H1 (cell line): ENCODE data around the gene LRRC55. TPM values are rescaled to one million over a fixed set of nuclear protein-coding genes. Genes with fewer than 3 reads are reported as not detected.

Experiments used
- CTCF ChIA-PET: fragments of 300-600 bp; sonication (Branson Sonifier 250); formaldehyde crosslinking; loops from one replicate; lab custom pipeline; 2021; ENCODE audit not compliant: partially characterized antibody; lab: Charles Lee
- POLR2A ChIA-PET: fragments of 300-600 bp; sonication (Branson Sonifier 250); formaldehyde crosslinking; loops from one replicate; lab custom pipeline; 2021; ENCODE audit warnings: inconsistent platforms; ENCODE audit not compliant: partially characterized antibody; lab: Charles Lee
- DNase-seq, 2 experiments: peaks; one replicate each; pipeline versions ENCODE4 v3.0.0 to v3.0.0-alpha.2; 2010 to 2022; ENCODE audit warnings: low spot score in 2 of 2, low read depth in 1 of 2, mixed read lengths in 1 of 2
- FAIRE-seq: peaks from 2 replicates; lab custom pipeline; 2011; peaks lifted over from hg19 to GRCh38; lab: Jason Lieb, UNC
- H2AFZ ChIP-seq: 2 replicates; pipeline ENCODE4 v1.8.1; 2012; ENCODE audit warnings: low read length, inconsistent platforms
- H2AK5ac ChIP-seq: 2 replicates; pipeline ENCODE4 v1.6.1; 2013; ENCODE audit warnings: low read depth, low read length
- H2BK120ac ChIP-seq: replicated peaks from 2 replicates; pipeline ENCODE3; 2013; ENCODE audit warnings: low read depth, low read length, inconsistent platforms
- H2BK12ac ChIP-seq: 2 replicates; pipeline ENCODE4 v1.6.1; 2013; ENCODE audit warnings: low read depth, low read length
- H2BK15ac ChIP-seq: 2 replicates; pipeline ENCODE4 v1.6.1; 2013; ENCODE audit warnings: low read length
- H2BK20ac ChIP-seq: 2 replicates; pipeline ENCODE4 v1.6.1; 2013; ENCODE audit warnings: low read length
- H2BK5ac ChIP-seq: 2 replicates; pipeline ENCODE4 v1.6.1; 2013; ENCODE audit warnings: low read depth, low read length
- H3K14ac ChIP-seq: 2 replicates; pipeline ENCODE4 v1.6.1; 2013; ENCODE audit warnings: inconsistent platforms; ENCODE audit not compliant: insufficient read length
- H3K18ac ChIP-seq: 2 replicates; pipeline ENCODE4 v1.6.1; 2013; ENCODE audit warnings: low read length; ENCODE audit errors: extremely low read depth
- H3K23ac ChIP-seq: 2 replicates; pipeline ENCODE4 v1.6.1; 2013; ENCODE audit warnings: inconsistent platforms; ENCODE audit not compliant: insufficient read length
- H3K23me2 ChIP-seq: 2 replicates; pipeline ENCODE4 v1.6.1; 2013; ENCODE audit warnings: low read depth, low read length
- H3K27ac ChIP-seq: 2 replicates; pipeline ENCODE4 v1.6.1; 2011; ENCODE audit warnings: low read depth, low read length, inconsistent platforms
- H3K27me3 ChIP-seq, 4 experiments: replicated peaks in 1 of 4; 1 replicate in 1 of 4; 2 replicates in 3 of 4; pipeline versions ENCODE4 v1.6.1 to v1.8.1; 2011 to 2013; ENCODE audit warnings: low read length in 3 of 4, mild to moderate bottlenecking in 3 of 4, inconsistent platforms in 2 of 4, mixed read lengths in 2 of 4, moderate library complexity in 1 of 4; ENCODE audit not compliant: control insufficient read depth in 3 of 4, insufficient read depth in 3 of 4; ENCODE audit errors: extremely low read depth in 1 of 4
- H3K36me3 ChIP-seq, 4 experiments: 2 replicates each; pipeline versions ENCODE4 v1.6.1 to v1.8.1; 2011 to 2013; ENCODE audit warnings: mild to moderate bottlenecking in 4 of 4, low read length in 3 of 4, moderate library complexity in 2 of 4, control low read depth in 1 of 4, inconsistent platforms in 1 of 4; ENCODE audit not compliant: insufficient read depth in 4 of 4, control insufficient read depth in 2 of 4
- H3K4ac ChIP-seq: replicated peaks from 2 replicates; pipeline ENCODE3; 2013; ENCODE audit warnings: low read length, low read depth, mixed read lengths, inconsistent platforms; ENCODE audit not compliant: insufficient read length
- H3K4me1 ChIP-seq, 4 experiments: replicated peaks in 1 of 4; 1 replicate in 1 of 4; 2 replicates in 3 of 4; pipeline versions ENCODE4 v1.6.1 to v1.8.1; 2011 to 2013; ENCODE audit warnings: low read length in 3 of 4, inconsistent platforms in 2 of 4, mixed read lengths in 1 of 4; ENCODE audit not compliant: insufficient read depth in 4 of 4, control insufficient read depth in 3 of 4
- H3K4me2 ChIP-seq, 2 experiments: 2 replicates each; pipeline versions ENCODE4 v1.6.1 to v1.8.1; 2011 to 2013; ENCODE audit warnings: low read depth in 2 of 2, low read length in 2 of 2, control low read depth in 1 of 2, inconsistent platforms in 1 of 2, mild to moderate bottlenecking in 1 of 2; ENCODE audit not compliant: insufficient read depth in 1 of 2
- H3K4me3 ChIP-seq, 4 experiments: fragments of 200-600, 300-600 bp in 1 of 4; sonication (generic), shearing (Covaris generic), sonication (Bioruptor Twin) in 1 of 4; 2 replicates each; pipeline versions ENCODE4 v1.5.1 to v1.8.1; 2011 to 2016; ENCODE audit warnings: low read length in 4 of 4, low read depth in 3 of 4, control low read depth in 2 of 4, inconsistent platforms in 2 of 4, mild to moderate bottlenecking in 2 of 4, mixed read lengths in 1 of 4, moderate library complexity in 1 of 4; ENCODE audit not compliant: insufficient read depth in 2 of 4; ENCODE audit errors: extremely low read depth in 1 of 4
- H3K56ac ChIP-seq: replicated peaks from 2 replicates; pipeline ENCODE3; 2013; ENCODE audit warnings: low read depth, mild to moderate bottlenecking, mixed read lengths, low read length, inconsistent platforms; ENCODE audit not compliant: insufficient read length
- H3K79me1 ChIP-seq: 2 replicates; pipeline ENCODE4 v1.6.1; 2013; ENCODE audit warnings: low read depth, low read length, control low read depth
- H3K79me2 ChIP-seq, 2 experiments: 2 replicates each; pipeline versions ENCODE4 v1.6.1 to v1.8.1; 2012 to 2013; ENCODE audit warnings: low read length in 2 of 2, mild to moderate bottlenecking in 2 of 2, inconsistent platforms in 1 of 2; ENCODE audit not compliant: insufficient read depth in 2 of 2, control insufficient read depth in 1 of 2
- H3K9ac ChIP-seq, 4 experiments: replicated peaks in 1 of 4; 1 replicate in 1 of 4; 2 replicates in 3 of 4; pipeline versions ENCODE4 v1.6.1 to v1.8.1; 2011 to 2013; ENCODE audit warnings: low read depth in 3 of 4, low read length in 3 of 4, control low read depth in 2 of 4, mild to moderate bottlenecking in 2 of 4, moderate library complexity in 2 of 4, inconsistent platforms in 1 of 4; ENCODE audit errors: extremely low read depth in 1 of 4
- H3K9me3 ChIP-seq, 2 experiments: 2 replicates each; pipeline versions ENCODE4 v1.6.1 to v1.8.1; 2012 to 2013; ENCODE audit warnings: mild to moderate bottlenecking in 2 of 2, moderate library complexity in 2 of 2, control low read depth in 1 of 2, inconsistent platforms in 1 of 2, low read depth in 1 of 2, low read length in 1 of 2, mixed read lengths in 1 of 2; ENCODE audit not compliant: insufficient read depth in 2 of 2
- H4K20me1 ChIP-seq, 2 experiments: replicated peaks in 1 of 2; 2 replicates each; pipeline versions ENCODE3 to v1.8.1; 2011 to 2013; ENCODE audit warnings: inconsistent platforms in 2 of 2, low read length in 2 of 2, mild to moderate bottlenecking in 1 of 2; ENCODE audit not compliant: insufficient read depth in 2 of 2, control insufficient read depth in 1 of 2
- H4K5ac ChIP-seq: 2 replicates; pipeline ENCODE4 v1.6.1; 2013; ENCODE audit warnings: low read length, low read depth, mixed read lengths, inconsistent platforms; ENCODE audit not compliant: insufficient read length
- H4K8ac ChIP-seq: 2 replicates; pipeline ENCODE4 v1.8.0; 2013; ENCODE audit warnings: mild to moderate bottlenecking, moderate library complexity, low read length, inconsistent platforms; ENCODE audit not compliant: insufficient read depth; ENCODE audit errors: extremely low read depth
- H4K91ac ChIP-seq: replicated peaks from 2 replicates; pipeline ENCODE3; 2013; ENCODE audit warnings: low read length, mixed read lengths, inconsistent platforms; ENCODE audit not compliant: insufficient read length
- ASH2L ChIP-seq: fragments of 200-600, 300-600 bp; sonication (generic); IDR thresholded peaks from one replicate; pipeline ENCODE4 v1.7.1; 2017; ENCODE audit warnings: low read length
- EP300 ChIP-seq, 2 experiments: IDR thresholded peaks; 1 replicate in 1 of 2; 2 replicates in 1 of 2; pipeline ENCODE4 v1.6.1; 2011 to 2012; ENCODE audit warnings: low read depth in 2 of 2, low read length in 2 of 2, mild to moderate bottlenecking in 2 of 2, borderline replicate concordance in 1 of 2, inconsistent platforms in 1 of 2, moderate library complexity in 1 of 2
- GABPA ChIP-seq: IDR thresholded peaks from 2 replicates; pipeline ENCODE4 v1.6.1; 2011; ENCODE audit warnings: mild to moderate bottlenecking, low read length, moderate library complexity, borderline replicate concordance; ENCODE audit not compliant: insufficient read depth
- HDAC2 ChIP-seq, 2 experiments: fragments of 300-600 bp in 1 of 2; sonication (generic) in 1 of 2; IDR thresholded peaks; 2 replicates each; pipeline ENCODE4 v1.6.1; 2011 to 2012; ENCODE audit warnings: low read depth in 2 of 2, low read length in 2 of 2, mild to moderate bottlenecking in 2 of 2, moderate library complexity in 2 of 2, borderline replicate concordance in 1 of 2, inconsistent platforms in 1 of 2
- JUN ChIP-seq: IDR thresholded peaks from 2 replicates; pipeline ENCODE4 v1.6.1; 2011; ENCODE audit warnings: low read depth, mild to moderate bottlenecking, improper control_type of control experiment, low read length
- NANOG ChIP-seq: IDR thresholded peaks from 2 replicates; pipeline ENCODE4 v1.6.1; 2011; ENCODE audit warnings: low read length, low read depth, mild to moderate bottlenecking, inconsistent platforms; ENCODE audit not compliant: insufficient read depth, poor library complexity, severe bottlenecking
- PHF8 ChIP-seq: fragments of 200-600 bp; sonication (generic); conservative IDR thresholded peaks from 2 replicates; pipeline ENCODE4 v1.7.1; 2012; ENCODE audit warnings: low read depth, mild to moderate bottlenecking, inconsistent platforms, low read length, moderate library complexity
- RNF2 ChIP-seq: fragments of 200-900, 300-1000 bp; sonication (generic); IDR thresholded peaks from 2 replicates; pipeline ENCODE4 v1.7.1; 2016; ENCODE audit warnings: borderline replicate concordance, low read depth, mild to moderate bottlenecking, antibody characterized with exemption, low read length; ENCODE audit not compliant: poor library complexity, severe bottlenecking; ENCODE audit errors: missing control alignments
- SIRT6 ChIP-seq: IDR thresholded peaks from one replicate; pipeline ENCODE4 v1.7.1; 2012; ENCODE audit warnings: low read length, inconsistent platforms
- YY1 ChIP-seq: IDR thresholded peaks from 2 replicates; pipeline ENCODE4 v1.6.1; 2011; ENCODE audit warnings: low read depth, mild to moderate bottlenecking, low read length
- WGBS, 2 experiments: shearing (Covaris generic) in 1 of 2; methylation state at CpG; one replicate each; pipeline versions ENCODE4 v1.1.6 to v1.1.7; 2013 to 2015; ENCODE audit warnings: low lambda C conversion rate in 2 of 2, mixed read lengths in 2 of 2, inconsistent platforms in 1 of 2, low coverage in 1 of 2, missing lambda C conversion rate in 1 of 2; ENCODE audit not compliant: insufficient replicate concordance in 2 of 2, insufficient coverage in 1 of 2, insufficient read length in 1 of 2; ENCODE audit errors: extremely low coverage in 1 of 2, missing lambda C conversion rate in 1 of 2; 5-methylcytosine and 5-hydroxymethylcytosine counted together
- polyA plus RNA-seq, 7 experiments: library from polyadenylated mRNA; depleted of rRNA in 3 of 7; stranded (reverse) in 5 of 7; unstranded in 2 of 7; fragments of >200 nt in 5 of 7; fragments of 200-250 nt in 2 of 7; gene quantifications; 1 replicate in 5 of 7; 2 replicates in 1 of 7; 4 replicates in 1 of 7; pipeline versions ENCODE4 v1.2.1 to v1.2.3, GENCODE V29; 2011 to 2013; ENCODE audit warnings: missing spikeins in 2 of 7, mixed read lengths in 2 of 7
- total RNA-seq: library from RNA; stranded (reverse); fragmentation: NEBNext Ultra II Directional; extraction: Animal tissue kit (Norgen Biotek cat#: 25700); gene quantifications from 2 replicates; pipeline ENCODE4 v1.2.1, GENCODE V29; 2021
- TF ChIP-seq, protein P1 (sequence below): IDR thresholded peaks from 2 replicates; pipeline ENCODE4 v1.6.1; 2011; ENCODE audit warnings: low read length, improper control_type of control experiment

LRRC55 gene
- total and polyA plus RNA-seq, 2 of the 8 experiments (the other 6 are each of a cell fraction or from before 2014, with no cell fraction given) = 0.62 to 1.1 TPM

DNA sequence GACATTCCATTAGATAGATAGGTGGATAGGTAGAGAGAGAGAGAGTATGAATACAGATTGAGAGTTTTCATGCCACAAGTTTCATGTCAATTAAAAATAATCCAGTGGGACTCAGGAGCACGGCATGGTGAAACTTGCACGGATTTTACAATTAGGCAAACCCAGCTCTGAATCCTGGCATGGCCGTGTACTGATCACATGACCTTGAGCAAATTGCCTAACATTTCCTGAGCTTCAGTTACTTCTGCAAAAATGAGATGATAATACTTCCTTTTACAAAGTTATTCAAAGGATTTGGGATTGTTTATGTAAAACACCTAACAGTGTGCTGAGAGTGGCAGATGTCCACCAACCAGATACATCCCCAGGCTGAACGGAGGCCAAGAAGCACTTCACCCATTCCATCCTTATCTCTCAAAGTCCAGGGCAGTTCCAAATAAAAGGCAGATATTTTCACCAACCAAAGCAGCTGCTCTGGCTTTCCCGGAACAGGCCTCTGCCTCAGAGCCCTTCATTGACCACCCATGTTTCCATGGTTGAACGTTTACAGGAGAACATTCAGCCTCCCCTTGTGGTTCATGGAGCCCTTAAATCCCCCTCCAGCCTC lies 37.4 kb downstream of the LRRC55 start:
- H3K36me3 ChIP-seq = no peaks in the 10 kb centered on the region
- TF ChIP-seq EP300 (IDR thresholded peaks at IDR 0.05; ENCODE audit: borderline replicate concordance in 1 of 2, low read depth in 2 of 2, low read length in 2 of 2) (no peak), YY1 (no peak), RNF2 (no peak), JUN (no peak), SIRT6 (no peak), ASH2L (no peak), GABPA (no peak), NANOG (no peak), HDAC2 (IDR thresholded peaks at IDR 0.05; ENCODE audit: borderline replicate concordance in 1 of 2, low read depth in 2 of 2, low read length in 2 of 2) (no peak), PHF8 (no peak)
- TF ChIP-seq, protein P1, sequence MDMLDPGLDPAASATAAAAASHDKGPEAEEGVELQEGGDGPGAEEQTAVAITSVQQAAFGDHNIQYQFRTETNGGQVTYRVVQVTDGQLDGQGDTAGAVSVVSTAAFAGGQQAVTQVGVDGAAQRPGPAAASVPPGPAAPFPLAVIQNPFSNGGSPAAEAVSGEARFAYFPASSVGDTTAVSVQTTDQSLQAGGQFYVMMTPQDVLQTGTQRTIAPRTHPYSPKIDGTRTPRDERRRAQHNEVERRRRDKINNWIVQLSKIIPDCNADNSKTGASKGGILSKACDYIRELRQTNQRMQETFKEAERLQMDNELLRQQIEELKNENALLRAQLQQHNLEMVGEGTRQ = no peak

More for the DNA sequence above, 37.4 kb downstream of the LRRC55 start:
- Histone ChIP-seq H3K9ac (no peak overlapping the region), H3K4me2 (no peak overlapping the region), H4K20me1 (no peaks in the 10 kb centered on the region), H2BK12ac (no peak overlapping the region), H3K56ac (no peak overlapping the region), H3K4me3 (no peak overlapping the region), H3K9me3 (no peaks in the 10 kb centered on the region), H3K79me1 (no peaks in the 10 kb centered on the region), H4K8ac (no peak overlapping the region), H3K23me2 (no peaks in the 10 kb centered on the region), H3K4ac (no peak overlapping the region), H3K23ac (no peak overlapping the region), H3K14ac (no peak overlapping the region), H2BK15ac (no peak overlapping the region), H2BK20ac (no peak overlapping the region; the same call in 1 of the 2 replicates), H3K27ac (no peak overlapping the region), H3K27me3 (no peaks in the 10 kb centered on the region), H3K4me1 (peaks cover 0 to 4% (median 2%) of the 10 kb centered on the region in 4 experiments; a peak in 3 of 7 replicates), H2BK5ac (no peak overlapping the region), H2AK5ac (no peak overlapping the region), H4K91ac (no peak overlapping the region), H3K18ac (no peak overlapping the region), H3K79me2 (no peaks in the 10 kb centered on the region), H2BK120ac (no peak overlapping the region), H4K5ac (no peak overlapping the region), H2AFZ (no peak overlapping the region)
- FAIRE-seq (no peak), DNase-seq (no peak)
- WGBS, 2 experiments = 86% methylated on average over 6 of the region's 6 CpGs; no CpG with 5 or more reads in 1 of the 2 experiments
- ChIA-PET POLR2A (interaction anchor here (1.0 kb wide), 1 partner anchor 36 kb away, joined by 3 read pairs; no protein-coding TSS in a partner anchor), CTCF (interaction anchor here (2.6 kb wide), 1 partner anchor 103 kb away, joined by 5 read pairs; no protein-coding TSS in a partner anchor)
